SK-N-SH (cell line): Measurements from ENCODE around the gene CNTN3. TPM values are rescaled to one million over a fixed set of nuclear protein-coding genes. Genes with fewer than 3 reads are reported as not detected.

Source experiments
- CTCF ChIA-PET: fragments of 300-600, 350-600 bp; formaldehyde crosslinking; extraction: SDS; loops from one replicate; lab custom pipeline; 2021; lab: Yijun Ruan, JAX
- POLR2A ChIA-PET: fragments of 350-600 bp; sonication (Branson Sonifier 250); formaldehyde crosslinking; extraction: SDS; loops from one replicate; lab custom pipeline; 2020; ENCODE audit warnings: antibody characterized with exemption, inconsistent platforms; lab: Yijun Ruan, JAX
- DNase-seq: peaks from one replicate; pipeline ENCODE4 v3.0.0; 2012
- H2AFZ ChIP-seq: fragments of 200-600 bp; sonication (generic); 2 replicates; pipeline ENCODE4 v1.8.1; 2016; ENCODE audit warnings: antibody characterized with exemption, mild to moderate bottlenecking, low read depth
- H3F3A ChIP-seq: fragments of 200-600 bp; sonication (generic); replicated peaks from 2 replicates; pipeline ENCODE3; 2016; ENCODE audit warnings: antibody characterized with exemption, mild to moderate bottlenecking; ENCODE audit not compliant: insufficient read depth
- H3K27ac ChIP-seq, 2 experiments: fragments of 200-500 bp in 1 of 2; fragments of 200-600 bp in 1 of 2; sonication (Bioruptor generic) in 1 of 2; sonication (generic), shearing (Covaris generic) in 1 of 2; 2 replicates each; pipeline versions ENCODE4 v1.5.1 to v1.6.1; 2014 to 2016; ENCODE audit warnings: low read depth in 2 of 2, inconsistent platforms in 1 of 2, low read length in 1 of 2, mild to moderate bottlenecking in 1 of 2, mixed read lengths in 1 of 2
- H3K27me3 ChIP-seq: fragments of 200-600 bp; sonication (generic), shearing (Covaris generic); 2 replicates; pipeline ENCODE4 v1.6.1; 2016; ENCODE audit warnings: mixed run types; ENCODE audit not compliant: insufficient read depth
- H3K36me3 ChIP-seq, 2 experiments: fragments of 200-500 bp in 1 of 2; fragments of 200-600 bp in 1 of 2; sonication (Bioruptor generic) in 1 of 2; sonication (generic) in 1 of 2; replicated peaks in 1 of 2; 2 replicates each; pipeline versions ENCODE3 to v1.5.1; 2014 to 2016; ENCODE audit warnings: low read length in 1 of 2, mild to moderate bottlenecking in 1 of 2; ENCODE audit not compliant: insufficient read depth in 2 of 2, control insufficient read depth in 1 of 2
- H3K4me1 ChIP-seq, 2 experiments: fragments of 200-500 bp in 1 of 2; fragments of 200-600 bp in 1 of 2; sonication (Bioruptor generic) in 1 of 2; sonication (generic), shearing (Covaris generic) in 1 of 2; 2 replicates each; pipeline versions ENCODE4 v1.5.1 to v1.6.1; 2014 to 2016; ENCODE audit warnings: low read depth in 1 of 2, low read length in 1 of 2, mixed run types in 1 of 2; ENCODE audit not compliant: insufficient read depth in 2 of 2, control insufficient read depth in 1 of 2
- H3K4me2 ChIP-seq: fragments of 200-600 bp; sonication (generic), shearing (Covaris generic); 2 replicates; pipeline ENCODE4 v1.6.1; 2017; ENCODE audit warnings: mixed run types
- H3K4me3 ChIP-seq, 2 experiments: fragments of 200-500 bp in 1 of 2; fragments of 200-600 bp in 1 of 2; sonication (Bioruptor generic) in 1 of 2; sonication (generic), shearing (Covaris generic) in 1 of 2; 2 replicates each; pipeline versions ENCODE4 v1.5.1 to v1.8.1; 2014 to 2016; ENCODE audit warnings: low read depth in 2 of 2, inconsistent platforms in 1 of 2, low read length in 1 of 2, mild to moderate bottlenecking in 1 of 2, mixed read lengths in 1 of 2, moderate library complexity in 1 of 2
- H3K79me2 ChIP-seq: fragments of 200-600 bp; sonication (generic); 2 replicates; pipeline ENCODE4 v1.8.1; 2017; ENCODE audit warnings: mild to moderate bottlenecking; ENCODE audit not compliant: insufficient read depth
- H3K9ac ChIP-seq: fragments of 200-600 bp; sonication (generic); 2 replicates; pipeline ENCODE4 v1.6.1; 2017; ENCODE audit warnings: mixed run types
- H3K9me2 ChIP-seq: fragments of 200-600 bp; sonication (generic); 2 replicates; pipeline ENCODE4 v1.6.1; 2017; ENCODE audit warnings: mixed run types
- H3K9me3 ChIP-seq: fragments of 200-600 bp; sonication (generic); 2 replicates; pipeline ENCODE4 v1.6.1; 2017; ENCODE audit warnings: mixed run types, mild to moderate bottlenecking, moderate library complexity
- H4K20me1 ChIP-seq: fragments of 200-600 bp; sonication (generic); 2 replicates; pipeline ENCODE4 v1.6.1; 2017; ENCODE audit warnings: mild to moderate bottlenecking, mixed run types; ENCODE audit not compliant: insufficient read depth
- CHD2 ChIP-seq: fragments of 150-350 bp; IDR thresholded peaks from 2 replicates; pipeline ENCODE4 v1.6.1; 2018; ENCODE audit warnings: low read length; ENCODE audit not compliant: partially characterized antibody
- EP300 ChIP-seq, 2 experiments: IDR thresholded peaks; 2 replicates each; pipeline versions ENCODE4 v1.4.0 to v1.6.1; 2012; ENCODE audit warnings: borderline replicate concordance in 1 of 2, low read depth in 1 of 2, low read length in 1 of 2
- FOXJ3 ChIP-seq: sonication (generic); formaldehyde crosslinking; IDR thresholded peaks from 2 replicates; pipeline ENCODE4 v1.5.1; 2020; ENCODE audit warnings: mild to moderate bottlenecking, missing genetic modification reagents
- FOXM1 ChIP-seq: IDR thresholded peaks from 2 replicates; pipeline ENCODE4 v1.4.0; 2012; ENCODE audit warnings: low read depth, mild to moderate bottlenecking
- GABPA ChIP-seq: IDR thresholded peaks from 2 replicates; pipeline ENCODE4 v1.4.0; 2012; ENCODE audit warnings: low read depth, mild to moderate bottlenecking
- IRF3 ChIP-seq: fragments of 150-350 bp; IDR thresholded peaks from 2 replicates; pipeline ENCODE4 v1.6.1; 2016; ENCODE audit warnings: mild to moderate bottlenecking, low read depth, low read length
- MEF2A ChIP-seq: IDR thresholded peaks from 2 replicates; pipeline ENCODE4 v1.4.0; 2012; ENCODE audit warnings: low read depth, borderline replicate concordance
- POLR2AphosphoS5 ChIP-seq: IDR thresholded peaks from 2 replicates; pipeline ENCODE4 v1.6.1; 2012; ENCODE audit warnings: low read depth, low read length
- RCOR1 ChIP-seq: fragments of 150-350 bp; IDR thresholded peaks from 2 replicates; pipeline ENCODE4 v1.6.1; 2017; ENCODE audit warnings: antibody characterized with exemption, low read length
- RFX5 ChIP-seq: IDR thresholded peaks from 2 replicates; pipeline ENCODE4 v1.6.1; 2012; ENCODE audit warnings: mild to moderate bottlenecking, improper control_type of control experiment, low read length
- RXRA ChIP-seq: IDR thresholded peaks from 2 replicates; pipeline ENCODE4 v1.4.0; 2012; ENCODE audit warnings: low read depth, mild to moderate bottlenecking, borderline replicate concordance
- TAF1 ChIP-seq: IDR thresholded peaks from 2 replicates; pipeline ENCODE4 v1.6.1; 2012; ENCODE audit warnings: low read depth, mild to moderate bottlenecking, low read length, moderate library complexity, borderline replicate concordance
- TCF12 ChIP-seq: IDR thresholded peaks from 2 replicates; pipeline ENCODE4 v1.4.0; 2012
- TEAD4 ChIP-seq: IDR thresholded peaks from 2 replicates; pipeline ENCODE4 v1.4.0; 2012; ENCODE audit warnings: mild to moderate bottlenecking, borderline replicate concordance; ENCODE audit not compliant: insufficient read depth
- USF1 ChIP-seq: IDR thresholded peaks from 2 replicates; pipeline ENCODE4 v1.4.0; 2012; ENCODE audit warnings: low read depth, borderline replicate concordance
- WGBS: methylation state at CpG from one replicate; pipeline ENCODE4 v1.1.6; 2017; ENCODE audit warnings: low lambda C conversion rate; 5-methylcytosine and 5-hydroxymethylcytosine counted together
- polyA plus RNA-seq, 3 experiments: library from polyadenylated mRNA; depleted of rRNA; stranded (reverse); fragments of >200 nt; gene quantifications; 2 replicates each; pipeline ENCODE4 v1.2.3, GENCODE V29; 2012

CNTN3 gene
- polyA plus RNA-seq, 1 of the 3 experiments (the other 2 are of a cell fraction) = 2.8 TPM

- Histone ChIP-seq H3K9me2 (no peaks in the 10 kb centered on the region), H3K79me2 (peaks cover 33% of the 10 kb centered on the region), H4K20me1 (no peaks in the 10 kb centered on the region; the same call in 1 of the 2 replicates), H3K27me3 (no peaks in the 10 kb centered on the region), H3K4me1 (peaks cover 0 to 2% of the 10 kb centered on the region in 2 experiments; a peak in 1 of 4 replicates), H3K36me3 (peaks cover 0 to 2% of the 10 kb centered on the region in 2 experiments), H3K4me3 (no peak overlapping the region), H2AFZ (no peak overlapping the region), H3K9me3 (no peaks in the 10 kb centered on the region), H3K4me2 (no peak overlapping the region), H3F3A (peaks cover 5% of the 10 kb centered on the region), H3K9ac (no peak overlapping the region), H3K27ac (no peak overlapping the region)
- no peak for DNase-seq
- ChIA-PET CTCF (no interaction called here), POLR2A (no interaction called here)
- TF ChIP-seq IRF3 (no peak), TAF1 (no peak), FOXJ3 (CRISPR knock-in tag) (no peak)
- WGBS = 77% methylated on average over 7 of the region's 7 CpGs
Observed at GRCh38 chr3:74606996-74607395, 7.5 kb downstream of the CNTN3 start.

DNA sequence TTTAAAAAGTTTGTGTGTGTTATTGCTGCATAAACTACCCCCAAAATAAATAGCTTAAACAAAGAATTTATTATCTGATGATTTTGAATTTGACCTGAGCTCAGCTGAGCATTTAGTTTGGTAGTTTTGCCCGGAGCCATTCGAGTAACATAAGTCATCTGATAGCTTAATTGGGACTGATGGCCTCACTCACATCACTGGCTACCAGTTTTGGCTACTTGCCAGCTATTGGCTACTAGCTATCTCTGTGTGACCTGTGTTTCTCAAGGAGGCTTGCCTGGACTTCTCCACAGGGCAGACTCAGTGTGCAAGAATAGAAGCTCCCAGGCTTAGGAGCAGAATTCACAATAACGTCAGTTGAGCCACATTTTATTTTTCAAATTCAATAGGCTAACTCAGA lies 9.0 kb downstream of the CNTN3 start:
- WGBS = 51% methylated on average over 3 of the region's 3 CpGs
- peaks cover 33% of the 10 kb centered on the region for H3K79me2 ChIP-seq
- H3K36me3 ChIP-seq = peaks cover 0 to 2% of the 10 kb centered on the region in 2 experiments
- H3K27me3 ChIP-seq = no peaks in the 10 kb centered on the region
- CTCF ChIA-PET = no interaction called here
- no peak overlapping the region for H3K27ac ChIP-seq
- no peak overlapping the region for H2AFZ ChIP-seq
- DNase-seq = no peak
- TF ChIP-seq EP300 (IDR thresholded peaks at IDR 0.05; ENCODE audit: borderline replicate concordance in 1 of 2, low read depth in 1 of 2, low read length in 1 of 2) (0 out of 4 replicates have a peak, but pooled peaks of 1 of the 2 experiments have one; percentile 14), TEAD4 (no peak)
- TF ChIP-seq, all 33 proteins: peak for 1
- H3K9me2 ChIP-seq = no peaks in the 10 kb centered on the region
- H3K4me1 ChIP-seq = peaks cover 0 to 2% of the 10 kb centered on the region in 2 experiments; a peak in 1 of 4 replicates
- no peaks in the 10 kb centered on the region for H3F3A ChIP-seq
- no peak overlapping the region for H3K9ac ChIP-seq
- no peaks in the 10 kb centered on the region for H3K9me3 ChIP-seq
- no peak overlapping the region for H3K4me2 ChIP-seq
- POLR2A ChIA-PET = no interaction called here
- no peak overlapping the region for H3K4me3 ChIP-seq
- H4K20me1 ChIP-seq = no peaks in the 10 kb centered on the region; the same call in 1 of the 2 replicates

- POLR2A ChIA-PET = no interaction called here
- DNase-seq = no peak
Observed at GRCh38 chr3:74603292-74603691, 11.2 kb downstream of the CNTN3 start.

More at GRCh38 chr3:74603292-74603691, 11.2 kb downstream of the CNTN3 start:
- H3K79me2 ChIP-seq = peaks cover 41% of the 10 kb centered on the region
- CTCF ChIA-PET = no interaction called here
- H3K9ac ChIP-seq = no peak overlapping the region
- H3K4me2 ChIP-seq = no peak overlapping the region
- no peak overlapping the region for H3K4me3 ChIP-seq
- WGBS = 53% methylated on average over 2 of the region's 2 CpGs
- no peaks in the 10 kb centered on the region for H3K9me2 ChIP-seq
- H4K20me1 ChIP-seq = no peaks in the 10 kb centered on the region; the same call in 1 of the 2 replicates
- peaks cover 0 to 5% of the 10 kb centered on the region in 2 experiments for H3K36me3 ChIP-seq
- H2AFZ ChIP-seq = no peak overlapping the region
- H3K4me1 ChIP-seq = peaks cover 0 to 2% of the 10 kb centered on the region in 2 experiments; a peak in 1 of 4 replicates
- no peaks in the 10 kb centered on the region for H3K27me3 ChIP-seq
- H3K27ac ChIP-seq = no peak overlapping the region
- H3K9me3 ChIP-seq = no peaks in the 10 kb centered on the region
- TF ChIP-seq FOXJ3 (CRISPR knock-in tag) (no peak), RCOR1 (no peak), USF1 (no peak), MEF2A (no peak), FOXM1 (no peak), POLR2AphosphoS5 (no peak), CHD2 (no peak), RFX5 (no peak), RXRA (no peak), IRF3 (no peak), TCF12 (no peak), GABPA (no peak)
- no peaks in the 10 kb centered on the region for H3F3A ChIP-seq
